ENCODE data around the gene PACRG. TPM values are rescaled to one million over a fixed set of nuclear protein-coding genes. Genes with fewer than 3 reads are reported as not detected.

PACRG gene
- total and polyA plus RNA-seq, 10 of the 15 experiments (the other 5 are each of a cell fraction or from before 2014, with no cell fraction given): not detected

- H3K4me2 ChIP-seq (ENCODE audit: control insufficient read depth, insufficient read depth): no peak overlapping the region
- RAD21 ChIA-PET (ENCODE audit: unreplicated experiment): no interaction called here
- in situ Hi-C loops (cut with MboI): no loop called here
- H3K9me3 ChIP-seq (replicated peaks; ENCODE audit: control insufficient read depth, insufficient read depth, low read length): no peaks in the 10 kb centered on the region
- H3K27ac ChIP-seq (ENCODE audit: control insufficient read depth, insufficient read depth): no peak overlapping the region
- POLR2A ChIA-PET: no interaction called here
- 13% methylated on average over 3 of the region's 3 CpGs for WGBS (ENCODE audit: insufficient coverage, insufficient replicate concordance, low lambda C conversion rate, missing lambda C conversion rate)
- SMC1A ChIA-PET (ENCODE audit: uncharacterized antibody, unreplicated experiment): no interaction called here
- CTCF ChIA-PET: no interaction called here
- TF ChIP-seq SIX5 (IDR thresholded peaks at IDR 0.05; ENCODE audit: low read depth, low read length, severe bottlenecking) (no peak), RAD51 (IDR thresholded peaks at IDR 0.05) (no peak), MYC (IDR thresholded peaks at IDR 0.05; ENCODE audit: insufficient read depth, insufficient read length, insufficient replicate concordance, low read length, severe bottlenecking) (no peak), ZBED1 (IDR thresholded peaks at IDR 0.05; ENCODE audit: borderline replicate concordance) (no peak), KDM1A (IDR thresholded peaks at IDR 0.05; ENCODE audit: borderline replicate concordance) (no peak), RAD21 (IDR thresholded peaks at IDR 0.05; ENCODE audit: insufficient read depth, low read depth, low read length) (no peak), MEF2B (IDR thresholded peaks at IDR 0.05; ENCODE audit: partially characterized antibody, poor library complexity, severe bottlenecking) (no peak), NBN (IDR thresholded peaks at IDR 0.05) (no peak), BCLAF1 (IDR thresholded peaks at IDR 0.05) (no peak), ZNF384 (IDR thresholded peaks at IDR 0.05; ENCODE audit: borderline replicate concordance, low read depth, low read length) (no peak)
- TF ChIP-seq, protein P1, sequence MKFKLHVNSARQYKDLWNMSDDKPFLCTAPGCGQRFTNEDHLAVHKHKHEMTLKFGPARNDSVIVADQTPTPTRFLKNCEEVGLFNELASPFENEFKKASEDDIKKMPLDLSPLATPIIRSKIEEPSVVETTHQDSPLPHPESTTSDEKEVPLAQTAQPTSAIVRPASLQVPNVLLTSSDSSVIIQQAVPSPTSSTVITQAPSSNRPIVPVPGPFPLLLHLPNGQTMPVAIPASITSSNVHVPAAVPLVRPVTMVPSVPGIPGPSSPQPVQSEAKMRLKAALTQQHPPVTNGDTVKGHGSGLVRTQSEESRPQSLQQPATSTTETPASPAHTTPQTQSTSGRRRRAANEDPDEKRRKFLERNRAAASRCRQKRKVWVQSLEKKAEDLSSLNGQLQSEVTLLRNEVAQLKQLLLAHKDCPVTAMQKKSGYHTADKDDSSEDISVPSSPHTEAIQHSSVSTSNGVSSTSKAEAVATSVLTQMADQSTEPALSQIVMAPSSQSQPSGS (IDR thresholded peaks at IDR 0.05; ENCODE audit: low read length): no peak
- BruUV-seq (replicated peaks): no TSS peak
- no peak overlapping the region for H3K4me3 ChIP-seq
- no peak overlapping the region for H3K9ac ChIP-seq (ENCODE audit: control insufficient read depth, insufficient read depth, low read length)
- no peaks in the 10 kb centered on the region for H3K27me3 ChIP-seq (replicated peaks in 1 of 2; ENCODE audit: control insufficient read depth in 2 of 2, insufficient read depth in 2 of 2, low read length in 1 of 2)
- intact Hi-C loops (cut with micrococcal nuclease; ENCODE audit: unreplicated experiment): no loop called here
- no peak for DNase-seq (ENCODE audit: low read depth, low spot score)
- no peaks in the 10 kb centered on the region for H3K36me3 ChIP-seq (ENCODE audit: control insufficient read depth in 2 of 2, insufficient read depth in 2 of 2, low read length in 1 of 2)
- H4K20me1 ChIP-seq (ENCODE audit: control insufficient read depth, insufficient read depth): no peaks in the 10 kb centered on the region
- H3K4me1 ChIP-seq (ENCODE audit: control insufficient read depth, insufficient read depth, low read length): no peaks in the 10 kb centered on the region
- no peak overlapping the region for H2AFZ ChIP-seq (ENCODE audit: control insufficient read depth, low read depth, low read length)
- no peak for ATAC-seq
- FAIRE-seq: no peak
- no peaks in the 10 kb centered on the region for H3K79me2 ChIP-seq (ENCODE audit: control insufficient read depth, insufficient read depth, low read length)
Observed at GRCh38 chr6:163036160-163036645, 308.4 kb downstream of the PACRG start.
